RWPE1 (cell line): ENCODE results near the gene TNFRSF18.

Experiments used
- CTCF ChIA-PET: fragments of 350-600 bp; sonication (Branson Sonifier 250); formaldehyde crosslinking; extraction: SDS; loops from one replicate; lab custom pipeline; 2021; lab: Yijun Ruan, JAX
- POLR2A ChIA-PET: fragments of 400-600 bp; formaldehyde crosslinking; extraction: SDS; loops from one replicate; lab custom pipeline; 2020; ENCODE audit warnings: antibody characterized with exemption; ENCODE audit not compliant: low non-redundant PET; lab: Yijun Ruan, JAX
- DNase-seq: peaks from one replicate; pipeline ENCODE4 v3.0.0; 2012; ENCODE audit warnings: low spot score
- H3K27ac ChIP-seq: fragments of 450-650 bp; 2 replicates; pipeline ENCODE4 v1.5.1; 2017
- CTCF ChIP-seq: fragments of 450-650 bp; conservative IDR thresholded peaks from 2 replicates; pipeline ENCODE4 v1.5.1; 2017; ENCODE audit warnings: low read depth, mild to moderate bottlenecking

TNFRSF18 gene

DNA sequence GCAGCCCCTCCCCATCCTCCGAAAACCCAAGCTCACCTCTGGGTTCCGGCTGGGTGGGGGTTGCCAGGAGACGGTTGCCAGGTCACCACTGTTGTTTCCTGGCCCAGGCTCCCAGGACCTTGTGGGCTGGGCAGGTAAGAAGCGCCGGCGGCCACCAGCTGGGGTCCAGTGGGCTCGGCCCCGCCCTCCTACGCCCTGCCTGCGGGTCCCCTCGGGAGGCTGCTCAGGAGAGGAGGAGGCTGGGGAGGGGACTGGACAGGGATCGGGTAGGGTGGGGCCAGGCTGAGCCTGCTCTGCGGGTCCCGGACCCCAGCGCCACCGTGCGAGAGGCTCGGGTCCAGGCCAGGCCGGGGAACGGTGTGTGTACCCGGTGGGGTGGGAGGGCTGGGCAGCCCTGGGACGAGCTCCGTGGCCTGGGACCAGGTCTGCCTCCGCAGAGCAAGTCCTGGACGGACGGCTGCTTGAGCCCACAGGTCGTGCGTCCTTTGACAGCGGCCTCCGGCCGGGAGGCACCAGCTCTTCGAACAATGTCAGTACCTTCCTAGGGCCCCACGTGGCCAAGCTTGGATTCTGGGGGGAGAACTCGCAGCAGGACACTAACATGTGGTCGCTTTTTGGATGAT, 32.5 kb downstream of the TNFRSF18 start, which contains the start of gene TTLL10:
TSS of gene TTLL10 (plus strand) at position 88 of the 623 bp plus-strand sequence. CDS start 5,336 bp downstream, outside the sequence.
- POLR2A ChIA-PET = no interaction called here
- no peak within 1 kb of the TSS for H3K27ac ChIP-seq
- DNase-seq = no peak
- no peak for TF ChIP-seq CTCF
- CTCF ChIA-PET = interaction anchor here (0.7 to 1.2 kb wide), 2 partner anchors 52 to 119 kb away, joined by 3 to 4 read pairs; no protein-coding TSS in a partner anchor

- CTCF ChIA-PET = interaction anchor here (1.2 kb wide), 1 partner anchor 51 kb away, joined by 4 read pairs; no protein-coding TSS in a partner anchor
- no peak for DNase-seq
- TF ChIP-seq CTCF = no peak
- POLR2A ChIA-PET = no interaction called here
- H3K27ac ChIP-seq = no peak overlapping the region
Measured at GRCh38 chr1:1173061-1173792, 33.2 kb downstream of the TNFRSF18 start.

DNA sequence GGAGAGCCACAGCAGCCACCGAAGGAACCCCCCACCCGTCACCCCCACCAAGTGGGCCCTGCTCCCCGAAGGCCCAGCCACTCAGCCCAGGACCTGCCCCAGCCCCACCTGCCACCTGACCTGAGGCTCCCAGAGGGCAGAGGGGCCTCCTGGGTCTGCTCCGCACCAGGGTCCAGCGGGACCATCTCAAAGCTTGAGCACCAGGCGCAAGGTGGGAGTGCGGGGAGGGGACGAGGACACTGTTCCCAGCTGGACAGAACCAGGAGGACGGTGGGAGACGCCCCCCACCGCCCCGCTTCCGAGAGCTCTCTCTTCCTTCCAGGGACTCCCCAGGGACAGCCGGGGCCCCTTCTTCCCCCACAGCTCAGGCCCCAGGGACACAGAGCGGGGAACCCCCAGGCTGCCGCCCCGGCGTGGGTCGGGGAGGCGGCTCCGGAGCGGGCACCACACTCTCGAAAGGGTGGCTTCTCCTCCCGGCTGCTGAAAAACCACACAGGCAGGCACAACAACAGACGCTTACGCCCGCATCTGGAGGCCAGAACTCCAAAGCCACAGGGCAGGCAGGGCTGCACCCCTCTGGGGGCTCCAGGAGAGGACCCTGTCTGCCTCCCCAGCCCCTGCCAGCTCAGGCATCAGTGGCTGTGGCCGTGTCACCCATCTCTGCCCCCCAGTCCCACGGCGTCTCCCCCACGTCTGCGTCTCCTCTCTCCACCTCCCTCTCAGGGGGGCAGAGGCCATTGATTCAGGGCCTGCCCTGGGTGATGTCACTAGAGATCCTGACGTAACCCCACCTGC, 34.6 kb downstream of the TNFRSF18 start:
- no peak for TF ChIP-seq CTCF
- H3K27ac ChIP-seq = no peak overlapping the region
- POLR2A ChIA-PET = interaction anchor here (0.6 to 1.0 kb wide), 2 partner anchors 9 to 102 kb away, joined by 3 to 6 read pairs; partner anchors contain the start of gene UBE2J2
- no peak for DNase-seq
- CTCF ChIA-PET = interaction anchor here (0.6 to 1.0 kb wide), 4 partner anchors 24 to 1456 kb away, joined by 3 read pairs; no protein-coding TSS in a partner anchor

- TF ChIP-seq CTCF = no peak
- DNase-seq = no peak
- H3K27ac ChIP-seq = no peak overlapping the region
- ChIA-PET POLR2A (interaction anchor here (0.6 to 1.0 kb wide), 2 partner anchors 9 to 102 kb away, joined by 3 to 6 read pairs; partner anchors contain the start of gene UBE2J2), CTCF (interaction anchor here (0.7 to 1.0 kb wide), 2 partner anchors 54 to 1457 kb away, joined by 3 read pairs; no protein-coding TSS in a partner anchor)
Measured at GRCh38 chr1:1171161-1171545, 35.2 kb downstream of the TNFRSF18 start.

DNA sequence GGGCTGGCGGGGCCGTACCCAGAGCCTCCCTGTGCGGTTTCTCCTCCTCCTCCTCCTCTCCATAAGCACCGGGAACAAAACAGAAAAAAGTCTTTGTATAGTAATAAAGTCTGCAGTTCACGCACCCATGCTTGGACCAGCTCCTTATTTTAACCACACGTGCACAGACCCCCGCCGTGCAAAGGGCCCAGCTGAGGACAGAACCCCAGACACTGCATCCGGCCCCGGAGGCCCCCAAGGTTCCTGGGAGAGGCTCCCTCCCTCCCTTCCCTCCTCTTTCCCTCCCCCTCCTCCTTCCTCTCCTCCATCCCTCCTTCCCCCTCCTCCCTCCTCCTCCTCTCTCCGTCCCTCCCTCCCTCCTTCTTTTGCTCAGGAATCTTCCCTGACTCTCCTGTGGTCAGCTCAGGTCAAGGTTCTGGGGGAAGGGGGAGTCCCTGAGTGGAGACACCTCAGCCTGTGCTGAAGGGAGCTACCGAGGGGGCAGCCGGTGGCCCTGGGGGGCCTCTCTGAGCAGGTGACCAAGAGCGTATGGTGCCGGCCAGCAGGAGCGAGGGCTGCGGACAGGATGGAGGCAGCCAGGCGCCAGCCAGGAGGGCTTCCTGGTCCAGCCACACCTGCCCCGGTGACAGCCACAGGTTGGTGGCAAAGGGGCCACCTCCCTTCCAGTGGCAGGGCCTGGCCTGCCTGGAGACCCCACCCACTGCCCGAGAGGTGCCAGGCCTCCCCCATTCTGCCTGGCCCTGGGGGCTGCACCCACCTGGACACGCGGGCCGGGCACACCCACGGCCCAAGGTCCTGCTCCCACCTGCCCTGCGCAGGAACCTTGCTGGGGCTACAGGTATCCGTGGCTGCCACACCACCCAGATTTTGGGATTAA, 35.9 kb downstream of the TNFRSF18 start:
- no peak for TF ChIP-seq CTCF
- ChIA-PET POLR2A (interaction anchor here (0.9 kb wide), 1 partner anchor 40 kb away, joined by 6 read pairs; no protein-coding TSS in a partner anchor), CTCF (no interaction called here)
- DNase-seq = no peak
- H3K27ac ChIP-seq = no peak overlapping the region
